ENCODE measurements around the gene SMCHD1. TPM values are rescaled to one million over a fixed set of nuclear protein-coding genes. Genes with fewer than 3 reads are reported as not detected.
"Not testable (repeated sequence)": the region's sequence is repeated elsewhere in the genome, so short reads cannot be mapped to it uniquely, and the experiment has no call there.

SMCHD1 gene
- total RNA-seq, 4 donors from 2014 or later = 58.4 to 270 (median 98.6) TPM

- no peak for DNase-seq
- intact Hi-C loops (cut with DNase I; ENCODE audit: low total_unique reads) = no loop called here
- Histone ChIP-seq H3K4me3 (no peak overlapping the region), H3K4me1 (no peaks in the 10 kb centered on the region), H3K27ac (no peak overlapping the region), H3K9me3 (no peaks in the 10 kb centered on the region), H3K27me3 (no peaks in the 10 kb centered on the region), H3K36me3 (no peaks in the 10 kb centered on the region)
- no peak for TF ChIP-seq POLR2A (IDR thresholded peaks at IDR 0.05)
- no peak for TF ChIP-seq CTCF (IDR thresholded peaks at IDR 0.05)
Measured at GRCh38 chr18:2672872-2673271, 17.3 kb downstream of the SMCHD1 start.

GRCh38 chr18:2678933-2679332 is 23.4 kb downstream of the SMCHD1 start:
- H3K4me1 ChIP-seq; H3K27ac ChIP-seq; H3K9me3 ChIP-seq; H3K27me3 ChIP-seq; intact Hi-C loops (cut with DNase I; ENCODE audit: low total_unique reads); H3K36me3 ChIP-seq; DNase-seq; H3K4me3 ChIP-seq: not testable (repeated sequence)

- H3K9me3 ChIP-seq = no peaks in the 10 kb centered on the region
- H3K27me3 ChIP-seq = no peaks in the 10 kb centered on the region
- no peaks in the 10 kb centered on the region for H3K4me1 ChIP-seq
- intact Hi-C loops (cut with DNase I; ENCODE audit: low total_unique reads) = no loop called here
- H3K36me3 ChIP-seq = no peaks in the 10 kb centered on the region
- DNase-seq = no peak
- no peak overlapping the region for H3K4me3 ChIP-seq
- no peak overlapping the region for H3K27ac ChIP-seq
- TF ChIP-seq POLR2A (IDR thresholded peaks at IDR 0.05) (no peak), CTCF (IDR thresholded peaks at IDR 0.05) (no peak)
Measured at GRCh38 chr18:2680216-2680792, 24.8 kb downstream of the SMCHD1 start.

- intact Hi-C loops (cut with DNase I; ENCODE audit: low total_unique reads) = no loop called here
- Histone ChIP-seq H3K4me3 (no peak overlapping the region), H3K36me3 (no peaks in the 10 kb centered on the region), H3K27ac (no peak overlapping the region), H3K4me1 (no peaks in the 10 kb centered on the region), H3K9me3 (no peaks in the 10 kb centered on the region), H3K27me3 (no peaks in the 10 kb centered on the region)
- DNase-seq = no peak
- no peak for TF ChIP-seq POLR2A (IDR thresholded peaks at IDR 0.05)
- no peak for TF ChIP-seq CTCF (IDR thresholded peaks at IDR 0.05)
Measured at GRCh38 chr18:2681993-2682603, 26.6 kb downstream of the SMCHD1 start.

GRCh38 chr18:2683055-2683454 is 27.5 kb downstream of the SMCHD1 start:
- Histone ChIP-seq H3K36me3 (no peaks in the 10 kb centered on the region), H3K9me3 (no peaks in the 10 kb centered on the region), H3K4me1 (no peaks in the 10 kb centered on the region), H3K4me3 (no peak overlapping the region), H3K27me3 (no peaks in the 10 kb centered on the region), H3K27ac (no peak overlapping the region)
- DNase-seq = no peak
- intact Hi-C loops (cut with DNase I; ENCODE audit: low total_unique reads) = no loop called here
- no peak for TF ChIP-seq POLR2A (IDR thresholded peaks at IDR 0.05)
- TF ChIP-seq CTCF (IDR thresholded peaks at IDR 0.05) = no peak

Data from uterus (tissue), 4 donors.